Kidney (tissue), 14 donors: ENCODE data around the gene FAM13A. TPM values are rescaled to one million over a fixed set of nuclear protein-coding genes. Genes with fewer than 3 reads are reported as not detected.

Source experiments
- DNase-seq, 5 donors: peaks; one replicate each; pipeline ENCODE4 v3.0.0-alpha.2; 2013 to 2020
- FAIRE-seq: peaks from 2 replicates; lab custom pipeline; 2012; peaks lifted over from hg19 to GRCh38; lab: Jason Lieb, UNC
- H3K27ac ChIP-seq, 2 donors: one replicate each; pipeline ENCODE4 v1.7.0; 2013; ENCODE audit warnings: low read depth in 2 of 2, low read length in 2 of 2, inconsistent platforms in 1 of 2
- H3K27me3 ChIP-seq: one replicate; pipeline ENCODE4 v1.7.1; 2013; ENCODE audit warnings: low read length, inconsistent platforms; ENCODE audit not compliant: control insufficient read depth, insufficient read depth
- H3K36me3 ChIP-seq, 3 donors: one replicate each; pipeline versions ENCODE4 v1.7.0 to v1.7.1; 2013; ENCODE audit warnings: low read length in 3 of 3, control low read depth in 1 of 3, inconsistent platforms in 1 of 3; ENCODE audit not compliant: insufficient read depth in 3 of 3, control insufficient read depth in 2 of 3
- H3K4me1 ChIP-seq, 3 donors: one replicate each; pipeline versions ENCODE4 v1.7.0 to v1.7.1; 2013; ENCODE audit warnings: low read length in 3 of 3, inconsistent platforms in 1 of 3, low read depth in 1 of 3; ENCODE audit not compliant: control insufficient read depth in 2 of 3, insufficient read depth in 2 of 3
- H3K4me3 ChIP-seq, 3 donors: one replicate each; pipeline versions ENCODE4 v1.7.0 to v1.8.1; 2013; ENCODE audit warnings: low read length in 3 of 3, control low read depth in 1 of 3, inconsistent platforms in 1 of 3
- H3K9ac ChIP-seq, 3 donors: one replicate each; pipeline versions ENCODE4 v1.7.0 to v1.7.1; 2013; ENCODE audit warnings: low read length in 3 of 3, control low read depth in 1 of 3, inconsistent platforms in 1 of 3
- H3K9me3 ChIP-seq, 3 donors: one replicate each; pipeline versions ENCODE4 v1.7.0 to v1.7.1; 2013; ENCODE audit warnings: low read length in 3 of 3, control low read depth in 1 of 3, inconsistent platforms in 1 of 3; ENCODE audit not compliant: control insufficient read depth in 2 of 3, insufficient read depth in 1 of 3
- intact Hi-C: fragments of 100-400 bp; cut with DNase I; formaldehyde crosslinking; loops from one replicate; pipeline ENCODE4 v1.11.1; 2022
- polyA plus RNA-seq: library from polyadenylated mRNA; stranded (reverse); fragments of 350-450 nt; fragmentation: Illumina TruSeq; extraction: RNeasy Lipid Tissue Mini Kit (QIAGEN cat#74804); gene quantifications from one replicate; pipeline ENCODE4 v1.2.3, GENCODE V29; 2014; ENCODE audit warnings: low read depth, low replicate concordance; ENCODE audit not compliant: insufficient read depth
- total RNA-seq: library from RNA; stranded (reverse); fragmentation: NEBNext Ultra II Directional; extraction: Animal tissue kit (Norgen Biotek cat#: 25700); gene quantifications from one replicate; pipeline ENCODE4 v1.2.1, GENCODE V29; 2021
- TF ChIP-seq, protein P1 (sequence below): IDR thresholded peaks from 3 replicates; pipeline ENCODE4 v1.5.1; 2012; ENCODE audit warnings: mild to moderate bottlenecking, moderate library complexity, borderline replicate concordance; ENCODE audit not compliant: insufficient read depth; ENCODE audit errors: extremely low read depth
- donor health status: control.
- donor health status: control.
- donor health status: control.
- donor health status: control.
- donor health status: control.
- donor health status: DM: yes; HTN: yes; CAD: no.
- donor health status: Normal renal cell carcinoma (clear cell type).

The FAM13A gene
- total and polyA plus RNA-seq, 2 donors from 2014 or later: 12.9 to 48.3 TPM

- Histone ChIP-seq H3K27me3 (no peaks in the 10 kb centered on the region), H3K9me3 (no peaks in the 10 kb centered on the region), H3K9ac (no peak overlapping the region), H3K36me3 (peaks cover 0 to 7% (median 4%) of the 10 kb centered on the region in 3 donors), H3K4me1 (no peaks in the 10 kb centered on the region), H3K27ac (no peak overlapping the region), H3K4me3 (no peak overlapping the region)
- FAIRE-seq (no peak), DNase-seq (no peak)
- intact Hi-C loops: no loop called here
- TF ChIP-seq, protein P1, sequence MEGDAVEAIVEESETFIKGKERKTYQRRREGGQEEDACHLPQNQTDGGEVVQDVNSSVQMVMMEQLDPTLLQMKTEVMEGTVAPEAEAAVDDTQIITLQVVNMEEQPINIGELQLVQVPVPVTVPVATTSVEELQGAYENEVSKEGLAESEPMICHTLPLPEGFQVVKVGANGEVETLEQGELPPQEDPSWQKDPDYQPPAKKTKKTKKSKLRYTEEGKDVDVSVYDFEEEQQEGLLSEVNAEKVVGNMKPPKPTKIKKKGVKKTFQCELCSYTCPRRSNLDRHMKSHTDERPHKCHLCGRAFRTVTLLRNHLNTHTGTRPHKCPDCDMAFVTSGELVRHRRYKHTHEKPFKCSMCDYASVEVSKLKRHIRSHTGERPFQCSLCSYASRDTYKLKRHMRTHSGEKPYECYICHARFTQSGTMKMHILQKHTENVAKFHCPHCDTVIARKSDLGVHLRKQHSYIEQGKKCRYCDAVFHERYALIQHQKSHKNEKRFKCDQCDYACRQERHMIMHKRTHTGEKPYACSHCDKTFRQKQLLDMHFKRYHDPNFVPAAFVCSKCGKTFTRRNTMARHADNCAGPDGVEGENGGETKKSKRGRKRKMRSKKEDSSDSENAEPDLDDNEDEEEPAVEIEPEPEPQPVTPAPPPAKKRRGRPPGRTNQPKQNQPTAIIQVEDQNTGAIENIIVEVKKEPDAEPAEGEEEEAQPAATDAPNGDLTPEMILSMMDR: no peak
Measured at GRCh38 chr4:88780389-88780788, 276.6 kb downstream of the FAM13A start.

DNA sequence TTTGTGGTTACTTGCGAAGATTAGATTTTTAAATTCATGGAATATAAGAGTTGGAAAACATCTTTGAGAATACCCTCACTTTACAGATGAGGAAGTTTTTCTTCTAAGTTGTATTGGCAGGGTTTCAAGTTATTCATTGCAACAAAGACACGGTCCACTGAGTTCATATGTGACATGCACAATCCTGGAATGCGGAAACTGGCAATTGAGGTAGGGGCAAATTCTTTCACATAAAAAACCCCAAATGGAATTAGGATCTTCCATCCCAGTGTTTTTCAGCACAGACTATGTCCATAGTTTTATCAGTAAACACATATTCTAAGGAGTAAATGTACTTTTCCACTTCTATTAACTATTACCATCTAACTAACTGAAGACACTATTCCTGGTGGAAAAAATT, 277.6 kb downstream of the FAM13A start:
- H3K9ac ChIP-seq: peak overlapping the region in 1 of 3 donors; percentile 29
- no peaks in the 10 kb centered on the region for H3K4me1 ChIP-seq
- H3K36me3 ChIP-seq: peaks cover 0 to 6% (median 4%) of the 10 kb centered on the region in 3 donors
- FAIRE-seq (peak; percentile 66), DNase-seq (peak in 3 of 5 donors; percentile 17 to 76 (median 73))
- H3K9me3 ChIP-seq: no peaks in the 10 kb centered on the region
- intact Hi-C loops: no loop called here
- H3K27ac ChIP-seq: no peak overlapping the region
- no peaks in the 10 kb centered on the region for H3K27me3 ChIP-seq
- TF ChIP-seq, protein P1: no peak
- H3K4me3 ChIP-seq: no peak overlapping the region

GRCh38 chr4:88775529-88775928, 281.5 kb downstream of the FAM13A start:
- no peak for FAIRE-seq
- no peaks in the 10 kb centered on the region for H3K27me3 ChIP-seq
- no peak for DNase-seq
- H3K9ac ChIP-seq: no peak overlapping the region
- no peaks in the 10 kb centered on the region for H3K4me1 ChIP-seq
- H3K4me3 ChIP-seq: no peak overlapping the region
- TF ChIP-seq, protein P1: no peak
- no peak overlapping the region for H3K27ac ChIP-seq
- H3K36me3 ChIP-seq: peaks cover 0 to 8% (median 0%) of the 10 kb centered on the region in 3 donors
- intact Hi-C loops: no loop called here
- no peaks in the 10 kb centered on the region for H3K9me3 ChIP-seq

DNA sequence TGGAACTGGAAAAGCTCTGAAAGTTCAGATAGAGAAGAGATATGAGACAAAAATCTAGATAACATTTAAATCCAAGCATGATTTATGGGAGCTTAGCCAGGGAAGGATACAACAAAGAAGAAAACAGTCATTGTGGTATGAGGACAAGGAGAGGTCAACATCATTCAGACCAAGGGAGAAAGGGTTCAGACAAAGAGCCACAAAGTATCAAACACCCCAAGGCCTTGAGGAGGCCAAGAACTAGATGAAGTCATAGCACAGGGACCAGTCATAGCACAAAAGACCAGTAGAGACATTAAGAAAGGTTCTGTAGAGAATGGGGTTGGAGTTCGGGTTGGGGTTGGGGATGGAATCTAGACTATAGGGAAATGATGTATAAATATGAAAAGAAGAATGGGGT, 282.0 kb downstream of the FAM13A start:
- intact Hi-C loops: no loop called here
- no peaks in the 10 kb centered on the region for H3K27me3 ChIP-seq
- no peak for FAIRE-seq
- no peak overlapping the region for H3K9ac ChIP-seq
- H3K4me1 ChIP-seq: no peaks in the 10 kb centered on the region
- H3K36me3 ChIP-seq: peaks cover 0 to 8% (median 0%) of the 10 kb centered on the region in 3 donors
- H3K4me3 ChIP-seq: no peak overlapping the region
- H3K27ac ChIP-seq: no peak overlapping the region
- no peak for DNase-seq
- TF ChIP-seq, protein P1: no peak
- H3K9me3 ChIP-seq: no peaks in the 10 kb centered on the region
